ENCODE data around the gene CDC42BPB. TPM values are rescaled to one million over a fixed set of nuclear protein-coding genes. Genes with fewer than 3 reads are reported as not detected.
"Not testable (repeated sequence)": the region's sequence is repeated elsewhere in the genome, so short reads cannot be mapped to it uniquely, and the experiment has no call there.

Gene CDC42BPB
- total RNA-seq, 2 experiments from 2014 or later: 6.6 to 7.6 TPM

DNA sequence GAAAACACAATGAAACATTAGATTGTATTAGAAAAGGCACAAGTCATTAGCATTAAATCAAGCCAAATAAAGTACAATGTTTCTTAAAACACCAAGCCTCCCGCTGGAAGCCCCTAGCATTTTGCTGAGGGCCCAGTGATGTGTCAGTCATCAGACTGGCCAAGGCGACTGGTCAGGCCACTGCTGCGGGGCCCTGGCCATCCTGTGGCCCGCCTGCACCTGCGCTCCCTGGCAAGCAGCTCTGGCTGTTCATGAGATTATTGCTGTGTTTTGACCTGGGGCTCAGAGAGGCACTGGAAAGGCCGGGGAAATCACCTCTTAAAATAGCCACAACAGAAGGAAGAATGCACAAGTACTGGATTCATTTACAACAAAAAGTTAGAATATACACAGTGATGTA lies 159.1 kb downstream of the CDC42BPB start:
- Histone ChIP-seq H3K36me3 (ENCODE audit: insufficient read depth, low read length) (peaks cover 76% of the 10 kb centered on the region), H3K27me3 (ENCODE audit: control insufficient read depth in 1 of 2, insufficient read depth in 2 of 2, low read length in 2 of 2) (no peaks in the 10 kb centered on the region), H3K9me3 (ENCODE audit: control insufficient read depth in 1 of 2, insufficient read depth in 1 of 2, low read length in 2 of 2) (no peaks in the 10 kb centered on the region), H3K4me3 (ENCODE audit: low read length) (no peak overlapping the region), H3K27ac (ENCODE audit: low read depth in 1 of 2, low read length in 2 of 2) (no peak overlapping the region), H3K4me1 (ENCODE audit: insufficient read depth, low read length) (peaks cover 9% of the 10 kb centered on the region)
- ChIA-PET POLR2A (no interaction called here), CTCF (no interaction called here)
- peaks cover 11% of the 10 kb centered on the region for H3K4me1 Mint-ChIP-seq (ENCODE audit: low read depth)
- H3K27ac Mint-ChIP-seq: peak overlapping the region; percentile 6
- intact Hi-C loops (cut with DNase I, micrococcal nuclease): no loop called here
- H3K4me3 Mint-ChIP-seq: no peak overlapping the region
- DNase-seq (no peak), ATAC-seq (ENCODE audit: poor library complexity) (no peak)
- TF ChIP-seq, protein P1, sequence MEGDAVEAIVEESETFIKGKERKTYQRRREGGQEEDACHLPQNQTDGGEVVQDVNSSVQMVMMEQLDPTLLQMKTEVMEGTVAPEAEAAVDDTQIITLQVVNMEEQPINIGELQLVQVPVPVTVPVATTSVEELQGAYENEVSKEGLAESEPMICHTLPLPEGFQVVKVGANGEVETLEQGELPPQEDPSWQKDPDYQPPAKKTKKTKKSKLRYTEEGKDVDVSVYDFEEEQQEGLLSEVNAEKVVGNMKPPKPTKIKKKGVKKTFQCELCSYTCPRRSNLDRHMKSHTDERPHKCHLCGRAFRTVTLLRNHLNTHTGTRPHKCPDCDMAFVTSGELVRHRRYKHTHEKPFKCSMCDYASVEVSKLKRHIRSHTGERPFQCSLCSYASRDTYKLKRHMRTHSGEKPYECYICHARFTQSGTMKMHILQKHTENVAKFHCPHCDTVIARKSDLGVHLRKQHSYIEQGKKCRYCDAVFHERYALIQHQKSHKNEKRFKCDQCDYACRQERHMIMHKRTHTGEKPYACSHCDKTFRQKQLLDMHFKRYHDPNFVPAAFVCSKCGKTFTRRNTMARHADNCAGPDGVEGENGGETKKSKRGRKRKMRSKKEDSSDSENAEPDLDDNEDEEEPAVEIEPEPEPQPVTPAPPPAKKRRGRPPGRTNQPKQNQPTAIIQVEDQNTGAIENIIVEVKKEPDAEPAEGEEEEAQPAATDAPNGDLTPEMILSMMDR (IDR thresholded peaks at IDR 0.05): no peak
- H3K36me3 Mint-ChIP-seq (ENCODE audit: low read depth): peaks cover 71% of the 10 kb centered on the region
- no peaks in the 10 kb centered on the region for H3K9me3 Mint-ChIP-seq
- H3K27me3 Mint-ChIP-seq: no peaks in the 10 kb centered on the region

DNA sequence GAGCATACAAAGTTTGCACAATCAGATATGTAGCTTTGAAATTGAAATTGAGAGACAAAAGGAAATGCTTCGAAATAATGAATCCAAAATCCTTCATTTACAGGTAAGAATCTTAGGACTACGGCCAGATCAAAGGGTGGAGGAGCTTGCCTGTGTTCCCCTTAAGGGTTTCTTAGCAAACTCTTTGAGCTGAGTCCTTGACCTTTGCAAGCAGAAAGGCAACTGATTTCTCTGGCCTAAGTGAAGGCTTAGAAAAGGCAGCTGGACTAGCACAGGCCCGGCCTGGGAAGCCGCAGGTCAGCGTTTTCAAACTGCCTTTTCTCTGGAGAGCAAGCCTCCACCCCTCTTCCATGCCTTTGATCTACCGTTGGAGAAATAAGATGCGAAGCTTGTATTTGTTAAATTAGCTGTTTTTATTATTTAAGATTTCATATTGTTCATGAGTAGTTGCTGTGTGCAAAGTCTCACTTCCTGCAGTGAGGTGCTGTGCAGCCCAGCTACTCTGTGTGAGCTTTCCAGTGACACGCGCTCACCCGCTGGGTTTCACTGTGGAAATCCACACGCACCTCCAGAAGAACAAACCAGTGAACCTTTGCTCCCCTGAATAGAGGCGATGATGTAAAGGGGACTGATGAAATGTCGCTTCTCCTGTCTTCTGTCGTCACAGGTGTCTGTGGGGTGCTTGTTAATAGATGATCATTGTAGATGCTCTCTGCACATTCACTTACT lies 159.9 kb downstream of the CDC42BPB start:
- Histone ChIP-seq H3K36me3 (ENCODE audit: insufficient read depth, low read length) (peaks cover 74% of the 10 kb centered on the region), H3K27me3 (ENCODE audit: control insufficient read depth in 1 of 2, insufficient read depth in 2 of 2, low read length in 2 of 2) (no peaks in the 10 kb centered on the region), H3K9me3 (ENCODE audit: control insufficient read depth in 1 of 2, insufficient read depth in 1 of 2, low read length in 2 of 2) (no peaks in the 10 kb centered on the region), H3K27ac (ENCODE audit: low read depth in 1 of 2, low read length in 2 of 2) (no peak overlapping the region), H3K4me1 (ENCODE audit: insufficient read depth, low read length) (peaks cover 9% of the 10 kb centered on the region), H3K4me3 (ENCODE audit: low read length) (no peak overlapping the region)
- no peak overlapping the region for H3K4me3 Mint-ChIP-seq
- H3K9me3 Mint-ChIP-seq: no peaks in the 10 kb centered on the region
- H3K4me1 Mint-ChIP-seq (ENCODE audit: low read depth): peaks cover 11% of the 10 kb centered on the region
- ATAC-seq (ENCODE audit: poor library complexity): no peak
- ChIA-PET POLR2A (no interaction called here), CTCF (no interaction called here)
- H3K27me3 Mint-ChIP-seq: no peaks in the 10 kb centered on the region
- intact Hi-C loops (cut with DNase I, micrococcal nuclease): no loop called here
- H3K36me3 Mint-ChIP-seq (ENCODE audit: low read depth): peaks cover 69% of the 10 kb centered on the region
- no peak overlapping the region for H3K27ac Mint-ChIP-seq
- DNase-seq: no peak
- TF ChIP-seq, protein P1 (IDR thresholded peaks at IDR 0.05): no peak

DNA sequence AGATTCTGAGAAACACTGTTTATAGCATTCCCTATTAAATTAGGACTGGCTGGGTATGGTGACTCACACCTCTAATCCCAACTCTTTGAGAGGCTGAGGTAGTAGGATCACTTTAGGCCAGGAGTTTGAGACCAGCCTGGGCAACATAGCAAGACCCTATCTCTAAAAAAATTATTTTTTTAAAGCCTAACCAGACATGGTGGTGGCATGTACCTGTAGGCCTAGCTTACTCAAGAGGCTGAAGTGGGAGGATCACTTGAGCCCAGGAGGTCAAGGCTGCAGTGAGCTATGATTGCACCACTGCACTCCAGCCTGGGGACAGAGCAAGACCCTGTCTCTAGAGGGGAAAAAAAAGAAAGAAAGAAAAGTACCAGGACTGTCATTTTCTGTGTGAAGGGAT lies 160.6 kb downstream of the CDC42BPB start:
- intact Hi-C loops (cut with DNase I, micrococcal nuclease); H3K27ac ChIP-seq (ENCODE audit: low read depth in 1 of 2, low read length in 2 of 2); H3K27me3 ChIP-seq (ENCODE audit: control insufficient read depth in 1 of 2, insufficient read depth in 2 of 2, low read length in 2 of 2); POLR2A ChIA-PET; CTCF ChIA-PET; H3K27me3 Mint-ChIP-seq; ATAC-seq (ENCODE audit: poor library complexity); H3K9me3 ChIP-seq (ENCODE audit: control insufficient read depth in 1 of 2, insufficient read depth in 1 of 2, low read length in 2 of 2); H3K4me1 ChIP-seq (ENCODE audit: insufficient read depth, low read length); H3K27ac Mint-ChIP-seq; DNase-seq; H3K4me3 Mint-ChIP-seq; H3K9me3 Mint-ChIP-seq; H3K4me3 ChIP-seq (ENCODE audit: low read length): not testable (repeated sequence)
- Mint-ChIP-seq H3K36me3 (ENCODE audit: low read depth) (peaks cover 71% of the 10 kb centered on the region), H3K4me1 (ENCODE audit: low read depth) (peaks cover 11% of the 10 kb centered on the region)
- peaks cover 71% of the 10 kb centered on the region for H3K36me3 ChIP-seq (ENCODE audit: insufficient read depth, low read length)

GRCh38 chr14:102893452-102893851 lies 163.9 kb downstream of the CDC42BPB start:
- H3K27me3 Mint-ChIP-seq: no peaks in the 10 kb centered on the region
- H3K4me1 ChIP-seq (ENCODE audit: insufficient read depth, low read length): no peaks in the 10 kb centered on the region
- ATAC-seq (ENCODE audit: poor library complexity) (no peak), DNase-seq (no peak)
- no peak overlapping the region for H3K27ac Mint-ChIP-seq
- peaks cover 73% of the 10 kb centered on the region for H3K36me3 ChIP-seq (ENCODE audit: insufficient read depth, low read length)
- no peak overlapping the region for H3K27ac ChIP-seq (ENCODE audit: low read depth in 1 of 2, low read length in 2 of 2)
- no peak overlapping the region for H3K4me3 ChIP-seq (ENCODE audit: low read length)
- POLR2A ChIA-PET: no interaction called here
- CTCF ChIA-PET: no interaction called here
- H3K4me3 Mint-ChIP-seq: no peak overlapping the region
- peaks cover 78% of the 10 kb centered on the region for H3K36me3 Mint-ChIP-seq (ENCODE audit: low read depth)
- H3K9me3 ChIP-seq (ENCODE audit: control insufficient read depth in 1 of 2, insufficient read depth in 1 of 2, low read length in 2 of 2): no peaks in the 10 kb centered on the region
- intact Hi-C loops (cut with DNase I, micrococcal nuclease): no loop called here
- H3K27me3 ChIP-seq (ENCODE audit: control insufficient read depth in 1 of 2, insufficient read depth in 2 of 2, low read length in 2 of 2): no peaks in the 10 kb centered on the region
- TF ChIP-seq, protein P1 (IDR thresholded peaks at IDR 0.05): no peak
- no peaks in the 10 kb centered on the region for H3K4me1 Mint-ChIP-seq (ENCODE audit: low read depth)
- no peaks in the 10 kb centered on the region for H3K9me3 Mint-ChIP-seq
